Tibial artery (tissue), 4 donors: ENCODE data around the gene TUT1.
A peak's percentile ranks its signal among the peaks of the same experiment; 100 is the strongest.

ENCODE experiments used
- DNase-seq, 2 donors: peaks; one replicate each; pipeline ENCODE4 v3.0.0-alpha.2; 2019
- H3K27ac ChIP-seq, 2 donors: fragments of 200-600 bp; sonication (generic) in 1 of 2; 1 replicate in 1 of 2; 2 replicates in 1 of 2; pipeline ENCODE4 v1.5.1; 2018 to 2019; ENCODE audit warnings: mild to moderate bottlenecking in 1 of 2
- H3K27me3 ChIP-seq, 2 donors: fragments of 200-600 bp; sonication (generic) in 1 of 2; one replicate each; pipeline versions ENCODE4 v1.5.1 to v1.6.0; 2016 to 2019
- H3K36me3 ChIP-seq, 3 donors: fragments of 200-600 bp; sonication (generic) in 2 of 3; one replicate each; pipeline ENCODE4 v1.5.1; 2016 to 2019; ENCODE audit warnings: mild to moderate bottlenecking in 2 of 3
- H3K4me1 ChIP-seq, 4 donors: fragments of 200-600 bp; sonication (generic) in 2 of 4; 1 replicate in 3 of 4; 2 replicates in 1 of 4; pipeline ENCODE4 v1.5.1; 2016 to 2019
- H3K4me3 ChIP-seq, 2 donors: fragments of 200-600 bp; sonication (generic) in 1 of 2; 1 replicate in 1 of 2; 2 replicates in 1 of 2; pipeline ENCODE4 v1.5.1; 2018 to 2019; ENCODE audit warnings: mild to moderate bottlenecking in 2 of 2
- H3K9me3 ChIP-seq, 3 donors: fragments of 200-600 bp; sonication (generic) in 1 of 3; one replicate each; pipeline ENCODE4 v1.5.1; 2016 to 2019
- intact Hi-C: fragments of 100-400 bp; cut with DNase I; formaldehyde crosslinking; loops from one replicate; pipeline ENCODE4 v1.15.0; 2023; ENCODE audit warnings: low total_unique reads
- TF ChIP-seq, protein P1 (sequence below), 2 experiments: fragments of 200-600 bp in 1 of 2; fragments of 450-650 bp in 1 of 2; IDR thresholded peaks; one replicate each; pipeline ENCODE4 v1.5.1; 2017 to 2019; ENCODE audit warnings: antibody characterized with exemption in 2 of 2, mild to moderate bottlenecking in 1 of 2, moderate library complexity in 1 of 2

The TUT1 gene

DNA sequence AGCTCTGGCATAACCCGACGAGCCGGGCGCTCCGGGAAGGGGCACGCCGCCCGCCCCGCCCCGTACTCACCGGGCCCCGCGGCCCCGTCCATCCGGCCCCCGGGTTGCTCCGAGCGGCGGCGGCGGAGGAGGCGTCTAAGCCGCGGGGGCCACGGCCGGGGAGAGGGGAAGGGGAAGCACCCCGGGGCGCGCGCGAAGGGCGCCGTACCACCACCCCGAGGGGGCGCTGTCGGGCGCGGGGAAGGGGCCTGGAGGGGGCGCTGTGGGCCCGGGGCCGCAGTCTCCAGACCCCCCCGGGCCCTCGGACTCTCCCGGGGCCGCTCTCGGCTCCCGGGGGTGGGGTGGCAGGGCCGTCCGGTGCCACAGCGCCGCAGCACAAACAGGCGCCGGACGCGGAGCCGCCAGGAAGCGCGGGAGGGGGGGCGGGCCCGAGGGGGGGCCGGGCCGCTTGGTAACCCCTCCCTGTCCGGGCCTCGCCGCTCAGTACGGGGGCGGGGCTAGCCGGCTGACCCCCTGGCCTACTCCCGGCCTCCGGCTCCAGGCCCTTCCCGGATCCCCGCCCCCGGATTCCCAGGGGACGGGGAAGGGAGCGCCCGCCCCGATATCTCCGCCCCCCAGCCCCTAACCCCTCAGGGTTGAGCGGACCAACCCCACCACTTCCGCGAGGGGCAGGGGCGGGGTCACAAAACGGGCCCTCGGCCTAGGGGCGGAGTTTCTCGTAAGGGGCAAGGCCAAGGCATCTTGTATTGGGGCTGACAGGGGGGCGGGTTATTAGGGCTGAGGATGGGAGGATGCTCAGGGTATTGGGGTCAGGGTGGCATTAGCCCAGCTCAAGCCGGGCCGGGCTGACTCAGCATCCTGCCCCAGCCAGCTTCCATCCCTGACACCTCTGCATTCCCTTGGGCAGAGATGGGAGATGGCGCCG, 21.3 kb upstream of the TUT1 start, which contains the start of the genes EML3 and ROM1:
TSS of gene EML3 (minus strand) at position 410 of the 925 bp plus-strand sequence. CDS start at position 92, 318 bp downstream.
TSS of gene ROM1 (plus strand) at position 892 of the 925 bp plus-strand sequence. CDS start at position 917, 25 bp downstream.
- TF ChIP-seq, protein P1, sequence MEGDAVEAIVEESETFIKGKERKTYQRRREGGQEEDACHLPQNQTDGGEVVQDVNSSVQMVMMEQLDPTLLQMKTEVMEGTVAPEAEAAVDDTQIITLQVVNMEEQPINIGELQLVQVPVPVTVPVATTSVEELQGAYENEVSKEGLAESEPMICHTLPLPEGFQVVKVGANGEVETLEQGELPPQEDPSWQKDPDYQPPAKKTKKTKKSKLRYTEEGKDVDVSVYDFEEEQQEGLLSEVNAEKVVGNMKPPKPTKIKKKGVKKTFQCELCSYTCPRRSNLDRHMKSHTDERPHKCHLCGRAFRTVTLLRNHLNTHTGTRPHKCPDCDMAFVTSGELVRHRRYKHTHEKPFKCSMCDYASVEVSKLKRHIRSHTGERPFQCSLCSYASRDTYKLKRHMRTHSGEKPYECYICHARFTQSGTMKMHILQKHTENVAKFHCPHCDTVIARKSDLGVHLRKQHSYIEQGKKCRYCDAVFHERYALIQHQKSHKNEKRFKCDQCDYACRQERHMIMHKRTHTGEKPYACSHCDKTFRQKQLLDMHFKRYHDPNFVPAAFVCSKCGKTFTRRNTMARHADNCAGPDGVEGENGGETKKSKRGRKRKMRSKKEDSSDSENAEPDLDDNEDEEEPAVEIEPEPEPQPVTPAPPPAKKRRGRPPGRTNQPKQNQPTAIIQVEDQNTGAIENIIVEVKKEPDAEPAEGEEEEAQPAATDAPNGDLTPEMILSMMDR (IDR thresholded peaks at IDR 0.05) = peak; percentile 82 to 92
- intact Hi-C loops = loop anchor here (10.0 kb wide), 1 partner anchor 92 kb away; the partner anchor contains the start of genes BSCL2 and GNG3
- Histone ChIP-seq H3K4me1 (peaks cover 0 to 33% (median 27%) of the 10 kb centered on the region in 4 donors), H3K27ac (peak within 1 kb of the TSS; percentile 95 to 98), H3K9me3 (no peaks in the 10 kb centered on the region), H3K27me3 (no peaks in the 10 kb centered on the region), H3K4me3 (peak within 1 kb of the TSS; percentile 85 to 88), H3K36me3 (peaks cover 10 to 64% (median 39%) of the 10 kb centered on the region in 3 donors)
- DNase-seq = peak; percentile 91 to 96

DNA sequence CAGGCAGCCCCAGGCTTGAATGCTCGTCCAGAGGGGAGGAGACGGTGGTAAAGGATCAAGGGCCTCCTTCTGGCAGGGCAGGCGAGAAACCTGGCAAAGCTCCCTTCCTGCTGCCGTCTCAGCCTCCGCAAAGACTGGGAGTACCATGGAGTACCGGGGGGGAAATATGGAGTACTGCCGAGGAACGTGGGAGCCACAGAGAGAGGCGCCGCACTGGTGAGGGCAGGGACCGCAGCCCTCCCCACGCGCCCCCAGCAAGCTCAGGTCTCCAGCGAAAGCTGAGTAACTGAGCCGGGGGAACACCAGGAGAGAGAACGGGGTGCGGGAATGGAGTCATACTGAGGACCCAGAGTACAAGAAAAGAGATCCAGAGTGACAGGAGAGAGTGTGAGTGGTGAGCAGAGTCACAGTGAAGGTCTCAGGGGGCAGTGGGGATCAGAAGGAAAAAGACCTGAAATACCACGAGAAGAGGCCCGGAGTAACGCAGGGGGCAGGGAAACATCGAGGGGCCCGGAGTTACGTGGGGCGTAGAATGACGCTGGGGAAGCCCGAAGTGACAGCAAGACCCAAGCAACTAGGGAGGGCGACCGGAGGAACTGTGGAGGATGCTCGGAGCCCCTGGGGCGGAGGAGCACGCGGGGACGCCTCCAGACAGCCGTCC, 20.5 kb upstream of the TUT1 start:
- DNase-seq = peak; percentile 55 to 83
- H3K36me3 ChIP-seq = peaks cover 10 to 63% (median 46%) of the 10 kb centered on the region in 3 donors

DNA sequence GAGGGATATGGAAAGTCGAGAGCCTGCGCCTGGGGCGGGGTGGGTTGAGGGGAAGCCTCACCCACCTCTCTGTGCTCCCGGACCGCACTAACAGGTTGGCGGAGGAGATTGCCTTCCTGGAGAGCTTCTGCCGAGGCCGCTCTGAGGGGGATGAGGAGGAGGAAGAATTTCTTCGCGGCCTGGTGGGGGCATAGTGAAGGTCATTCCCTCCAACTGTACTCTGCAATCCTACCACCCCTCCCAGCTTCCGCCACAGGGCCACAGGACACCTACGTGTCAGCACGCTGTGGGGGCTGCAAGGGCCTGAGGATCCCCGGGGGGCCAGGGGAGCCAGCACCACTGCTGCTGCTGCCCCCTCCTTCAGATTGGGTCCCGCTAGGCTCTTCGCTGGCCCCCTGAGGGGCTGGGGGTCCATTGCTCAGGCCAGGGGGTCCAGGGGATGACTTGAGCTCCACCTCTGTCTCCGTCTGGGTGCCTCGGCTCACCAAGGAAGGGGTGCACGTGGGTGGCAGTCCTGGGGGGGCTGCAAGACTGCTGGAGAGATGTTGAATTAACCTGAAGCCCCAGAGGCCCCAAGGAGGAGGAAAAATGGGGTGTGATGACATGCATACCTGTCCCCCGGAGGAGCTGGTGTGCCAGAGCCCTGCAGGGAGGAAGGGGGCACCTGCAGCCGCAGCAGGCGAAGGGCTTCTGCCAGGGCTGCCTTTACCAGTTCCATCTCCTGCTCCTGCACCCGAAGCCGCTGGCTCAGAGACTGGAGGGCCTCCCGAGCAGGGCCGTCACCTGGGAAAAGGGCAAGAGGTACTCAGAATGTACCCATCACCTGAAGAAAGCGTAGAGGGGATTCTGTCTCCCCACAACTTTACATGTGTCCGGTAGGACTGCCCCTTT, 19.7 kb upstream of the TUT1 start:
- Histone ChIP-seq H3K4me3 (peak overlapping the region; percentile 85 to 88), H3K9me3 (no peaks in the 10 kb centered on the region), H3K36me3 (peaks cover 13 to 63% (median 48%) of the 10 kb centered on the region in 3 donors), H3K27ac (peak overlapping the region; percentile 95 to 98), H3K27me3 (no peaks in the 10 kb centered on the region), H3K4me1 (peaks cover 0 to 33% (median 27%) of the 10 kb centered on the region in 4 donors)
- intact Hi-C loops = loop anchor here (10.0 kb wide), 1 partner anchor 94 kb away; the partner anchor contains the start of genes BSCL2 and GNG3
- DNase-seq = no peak
- TF ChIP-seq, protein P1 (IDR thresholded peaks at IDR 0.05) = no peak

More for the DNA sequence above, 20.5 kb upstream of the TUT1 start:
- H3K27ac ChIP-seq = peak overlapping the region; percentile 95 to 98
- intact Hi-C loops = loop anchor here (10.0 kb wide), 1 partner anchor 93 kb away; the partner anchor contains the start of genes BSCL2 and GNG3
- H3K4me3 ChIP-seq = peak overlapping the region; percentile 85 to 88
- TF ChIP-seq, protein P1 (IDR thresholded peaks at IDR 0.05) = no peak
- peaks cover 0 to 33% (median 27%) of the 10 kb centered on the region in 4 donors for H3K4me1 ChIP-seq
- H3K9me3 ChIP-seq = no peaks in the 10 kb centered on the region
- H3K27me3 ChIP-seq = no peaks in the 10 kb centered on the region

DNA sequence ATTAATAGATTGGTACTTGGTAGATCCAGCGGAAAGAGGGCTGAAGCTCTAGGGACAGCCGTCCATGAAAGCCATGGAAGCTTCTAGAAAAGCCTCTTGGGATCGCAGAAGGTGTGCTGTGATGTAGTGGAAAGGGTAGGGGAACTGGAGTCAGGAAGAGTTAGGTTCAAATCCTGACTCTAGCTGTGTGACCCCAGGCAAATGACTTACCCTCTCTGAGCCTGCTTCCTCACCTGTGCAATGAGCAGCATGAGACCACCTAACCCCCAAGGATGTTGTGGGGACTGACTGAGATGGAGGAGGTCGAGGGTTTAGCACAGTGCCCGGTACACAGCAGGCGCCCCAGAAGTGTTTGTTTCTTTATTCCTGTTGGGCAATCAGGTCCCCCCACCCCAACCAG, 19.1 kb upstream of the TUT1 start:
- Histone ChIP-seq H3K9me3 (no peaks in the 10 kb centered on the region), H3K27me3 (no peaks in the 10 kb centered on the region), H3K27ac (no peak overlapping the region), H3K4me1 (peaks cover 0 to 33% (median 27%) of the 10 kb centered on the region in 4 donors), H3K4me3 (no peak overlapping the region), H3K36me3 (peaks cover 19 to 63% (median 51%) of the 10 kb centered on the region in 3 donors)
- no peak for DNase-seq
- TF ChIP-seq, protein P1 (IDR thresholded peaks at IDR 0.05) = no peak
- intact Hi-C loops = loop anchor here (10.0 kb wide), 1 partner anchor 94 kb away; the partner anchor contains the start of genes BSCL2 and GNG3
